T-helper 17 cell (primary cell): ENCODE results near the gene RAB42. TPM values are rescaled to one million over a fixed set of nuclear protein-coding genes. Genes with fewer than 3 reads are reported as not detected.
"Not testable (repeated sequence)": the region's sequence is repeated elsewhere in the genome, so short reads cannot be mapped to it uniquely, and the experiment has no call there.

Experiments used
- ATAC-seq: fragments of 150-1000 bp; cut with Tn5 transposase; 2 replicates; pipeline ENCODE4 v1.10.0; 2021; ENCODE audit warnings: mild to moderate bottlenecking, moderate library complexity
- DNase-seq, 3 donors: peaks; one replicate each; pipeline versions ENCODE4 v3.0.0 to v3.0.0-alpha.2; 2020 to 2021
- H3K9me3 ChIP-seq: one replicate; pipeline ENCODE4 v1.7.0; 2013; ENCODE audit warnings: low read length, mild to moderate bottlenecking; ENCODE audit not compliant: control insufficient read depth, poor library complexity, severe bottlenecking
- H3K27ac Mint-ChIP-seq: one replicate; pipeline ENCODE4 v1.8.0; 2022; ENCODE audit warnings: mild to moderate bottlenecking, moderate library complexity, mixed read lengths
- H3K27me3 Mint-ChIP-seq: one replicate; pipeline ENCODE4 v1.8.0; 2022; ENCODE audit warnings: mixed read lengths
- H3K36me3 Mint-ChIP-seq: one replicate; pipeline ENCODE4 v1.8.0; 2022; ENCODE audit warnings: low read depth, mixed read lengths
- H3K4me1 Mint-ChIP-seq: one replicate; pipeline ENCODE4 v1.8.0; 2022; ENCODE audit warnings: mild to moderate bottlenecking, mixed read lengths
- H3K4me3 Mint-ChIP-seq: one replicate; pipeline ENCODE4 v1.8.0; 2022; ENCODE audit warnings: mild to moderate bottlenecking, moderate library complexity, mixed read lengths
- total RNA-seq, 4 donors: library from RNA in 2 of 4; stranded (reverse) in 2 of 4; gene quantifications; one replicate each; pipeline ENCODE4 v1.2.3 and lab custom pipeline; 2022 to 2026

RAB42 gene
- total RNA-seq, 2 donors from 2014 or later, result not detected

GRCh38 chr1:28577052-28577678, 14.9 kb upstream of the RAB42 start:
- Mint-ChIP-seq H3K36me3 (peaks cover 2% of the 10 kb centered on the region), H3K4me3 (peak overlapping the region; percentile 7), H3K27ac (peak overlapping the region; percentile 88), H3K4me1 (peaks cover 34% of the 10 kb centered on the region), H3K27me3 (no peaks in the 10 kb centered on the region)
- no peak for ATAC-seq
- H3K9me3 ChIP-seq, result no peaks in the 10 kb centered on the region
- DNase-seq, result no peak

- DNase-seq, result no peak
- Mint-ChIP-seq H3K4me1 (peaks cover 38% of the 10 kb centered on the region), H3K27me3 (no peaks in the 10 kb centered on the region), H3K27ac (peak overlapping the region; percentile 88), H3K36me3 (peaks cover 2% of the 10 kb centered on the region), H3K4me3 (peak overlapping the region; percentile 7)
- H3K9me3 ChIP-seq, result no peaks in the 10 kb centered on the region
- no peak for ATAC-seq
Measured at GRCh38 chr1:28577738-28578536, 14.1 kb upstream of the RAB42 start.

- peak overlapping the region; percentile 88 for H3K27ac Mint-ChIP-seq
- no peaks in the 10 kb centered on the region for H3K27me3 Mint-ChIP-seq
- no peak for DNase-seq
- H3K36me3 Mint-ChIP-seq, result peaks cover 2% of the 10 kb centered on the region
- no peaks in the 10 kb centered on the region for H3K9me3 ChIP-seq
- ATAC-seq, result no peak
- H3K4me1 Mint-ChIP-seq, result peaks cover 41% of the 10 kb centered on the region
- peak overlapping the region; percentile 15 for H3K4me3 Mint-ChIP-seq
Measured at GRCh38 chr1:28578696-28579218, 13.3 kb upstream of the RAB42 start.

- H3K27me3 Mint-ChIP-seq, result no peaks in the 10 kb centered on the region
- ATAC-seq (no peak), DNase-seq (no peak)
- peak overlapping the region; percentile 88 for H3K27ac Mint-ChIP-seq
- peak overlapping the region; percentile 95 for H3K4me3 Mint-ChIP-seq
- peaks cover 41% of the 10 kb centered on the region for H3K4me1 Mint-ChIP-seq
- no peaks in the 10 kb centered on the region for H3K9me3 ChIP-seq
- H3K36me3 Mint-ChIP-seq, result peaks cover 2% of the 10 kb centered on the region
Measured at GRCh38 chr1:28579401-28579800, 12.7 kb upstream of the RAB42 start.

GRCh38 chr1:28580722-28581530, 11.1 kb upstream of the RAB42 start:
- peaks cover 41% of the 10 kb centered on the region for H3K4me1 Mint-ChIP-seq
- peak overlapping the region; percentile 95 for H3K4me3 Mint-ChIP-seq
- no peaks in the 10 kb centered on the region for H3K9me3 ChIP-seq
- ATAC-seq (peak; percentile 73), DNase-seq (peak in 2 of 3 donors; percentile 24 to 32)
- peak overlapping the region; percentile 88 for H3K27ac Mint-ChIP-seq
- H3K27me3 Mint-ChIP-seq, result no peaks in the 10 kb centered on the region
- peaks cover 2% of the 10 kb centered on the region for H3K36me3 Mint-ChIP-seq

- peak overlapping the region; percentile 88 for H3K27ac Mint-ChIP-seq
- H3K36me3 Mint-ChIP-seq, result peaks cover 2% of the 10 kb centered on the region
- no peaks in the 10 kb centered on the region for H3K27me3 Mint-ChIP-seq
- DNase-seq (peak; percentile 87 to 91 (median 89)), ATAC-seq (peak; percentile 92)
- H3K4me1 Mint-ChIP-seq, result peaks cover 43% of the 10 kb centered on the region
- H3K4me3 Mint-ChIP-seq, result peak overlapping the region; percentile 95
- no peaks in the 10 kb centered on the region for H3K9me3 ChIP-seq
Measured at GRCh38 chr1:28581531-28582247, 10.4 kb upstream of the RAB42 start.

- DNase-seq, result no peak
- H3K4me3 Mint-ChIP-seq, result peak overlapping the region; percentile 95
Measured at GRCh38 chr1:28582248-28582615, 9.8 kb upstream of the RAB42 start.

GRCh38 chr1:28586585-28587391, 5.3 kb upstream of the RAB42 start:
- not testable (repeated sequence) for H3K9me3 ChIP-seq, H3K4me3 Mint-ChIP-seq, DNase-seq, H3K36me3 Mint-ChIP-seq, H3K27ac Mint-ChIP-seq, H3K27me3 Mint-ChIP-seq, ATAC-seq
- peaks cover 12% of the 10 kb centered on the region for H3K4me1 Mint-ChIP-seq

More at GRCh38 chr1:28582248-28582615, 9.8 kb upstream of the RAB42 start:
- H3K9me3 ChIP-seq, result no peaks in the 10 kb centered on the region
- Mint-ChIP-seq H3K27ac (peak overlapping the region; percentile 88), H3K36me3 (peaks cover 2% of the 10 kb centered on the region), H3K27me3 (no peaks in the 10 kb centered on the region), H3K4me1 (peaks cover 43% of the 10 kb centered on the region)
- no peak for ATAC-seq

GRCh38 chr1:28592321-28593071, 431 bp downstream of the RAB42 start:
- no peaks in the 10 kb centered on the region for H3K9me3 ChIP-seq
- peak; percentile 69 for ATAC-seq
- Mint-ChIP-seq H3K27me3 (no peaks in the 10 kb centered on the region), H3K4me3 (peak overlapping the region; percentile 86), H3K4me1 (peaks cover 3% of the 10 kb centered on the region), H3K27ac (no peak overlapping the region), H3K36me3 (peaks cover 2% of the 10 kb centered on the region)
- peak in 1 of 3 donors; percentile 28 for DNase-seq

- not testable (repeated sequence) for H3K4me3 Mint-ChIP-seq, H3K4me1 Mint-ChIP-seq, H3K27ac Mint-ChIP-seq, H3K9me3 ChIP-seq, ATAC-seq, H3K27me3 Mint-ChIP-seq, H3K36me3 Mint-ChIP-seq, DNase-seq
Measured at GRCh38 chr1:28593988-28594356, 1.9 kb downstream of the RAB42 start.

- not testable (repeated sequence) for H3K4me3 Mint-ChIP-seq, H3K36me3 Mint-ChIP-seq, H3K4me1 Mint-ChIP-seq, H3K27me3 Mint-ChIP-seq, H3K9me3 ChIP-seq, H3K27ac Mint-ChIP-seq, DNase-seq, ATAC-seq
Measured at GRCh38 chr1:28594686-28595411, 2.8 kb downstream of the RAB42 start.
